Activated T-cell treated with anti-CD3 and anti-CD28 coated beads, Interleukin-2, amount 50 U/mL, for 24 hours (primary cell): ENCODE data around the gene GNAT1.

ENCODE experiments used
- DNase-seq: peaks from one replicate; pipeline ENCODE4 v3.0.0-alpha.2; 2020
- H3K27ac Mint-ChIP-seq: 2 replicates; pipeline ENCODE4 v1.8.0; 2020; ENCODE audit warnings: mild to moderate bottlenecking, mixed read lengths
- H3K27me3 Mint-ChIP-seq: 2 replicates; pipeline ENCODE4 v1.8.0; 2020; ENCODE audit warnings: mixed read lengths
- H3K36me3 Mint-ChIP-seq: 2 replicates; pipeline ENCODE4 v1.8.0; 2020; ENCODE audit warnings: low read depth, mixed read lengths
- H3K4me1 Mint-ChIP-seq: 2 replicates; pipeline ENCODE4 v1.8.0; 2020; ENCODE audit warnings: low read depth, mixed read lengths
- H3K4me3 Mint-ChIP-seq: 2 replicates; pipeline ENCODE4 v1.8.0; 2020; ENCODE audit warnings: mild to moderate bottlenecking, moderate library complexity, mixed read lengths
- H3K9me3 Mint-ChIP-seq: 2 replicates; pipeline ENCODE4 v1.8.0; 2020; ENCODE audit warnings: mixed read lengths

Gene GNAT1

GRCh38 chr3:50167069-50167840 is 24.2 kb upstream of the GNAT1 start:
- no peaks in the 10 kb centered on the region for H3K4me1 Mint-ChIP-seq
- no peak overlapping the region for H3K4me3 Mint-ChIP-seq
- H3K27me3 Mint-ChIP-seq, result no peaks in the 10 kb centered on the region
- no peaks in the 10 kb centered on the region for H3K36me3 Mint-ChIP-seq
- no peak overlapping the region for H3K27ac Mint-ChIP-seq
- DNase-seq, result no peak
- H3K9me3 Mint-ChIP-seq, result no peaks in the 10 kb centered on the region

GRCh38 chr3:50167841-50168209 is 23.6 kb upstream of the GNAT1 start:
- H3K4me1 Mint-ChIP-seq, result no peaks in the 10 kb centered on the region
- no peak for DNase-seq
- H3K27ac Mint-ChIP-seq, result no peak overlapping the region
- H3K9me3 Mint-ChIP-seq, result no peaks in the 10 kb centered on the region
- H3K27me3 Mint-ChIP-seq, result no peaks in the 10 kb centered on the region
- no peaks in the 10 kb centered on the region for H3K36me3 Mint-ChIP-seq
- H3K4me3 Mint-ChIP-seq, result no peak overlapping the region

GRCh38 chr3:50168388-50168787 is 23.0 kb upstream of the GNAT1 start:
- Mint-ChIP-seq H3K4me3 (no peak overlapping the region), H3K27me3 (no peaks in the 10 kb centered on the region), H3K36me3 (no peaks in the 10 kb centered on the region), H3K4me1 (no peaks in the 10 kb centered on the region), H3K9me3 (no peaks in the 10 kb centered on the region), H3K27ac (no peak overlapping the region)
- no peak for DNase-seq

GRCh38 chr3:50168791-50169190 is 22.6 kb upstream of the GNAT1 start:
- no peak overlapping the region for H3K4me3 Mint-ChIP-seq

GRCh38 chr3:50169232-50169832 is 22.1 kb upstream of the GNAT1 start:
- no peak overlapping the region for H3K27ac Mint-ChIP-seq
- H3K27me3 Mint-ChIP-seq, result no peaks in the 10 kb centered on the region
- H3K4me3 Mint-ChIP-seq, result no peak overlapping the region
- H3K9me3 Mint-ChIP-seq, result no peaks in the 10 kb centered on the region
- no peaks in the 10 kb centered on the region for H3K36me3 Mint-ChIP-seq
- DNase-seq, result no peak
- peaks cover 1% of the 10 kb centered on the region for H3K4me1 Mint-ChIP-seq

More at GRCh38 chr3:50168791-50169190, 22.6 kb upstream of the GNAT1 start:
- H3K27ac Mint-ChIP-seq, result no peak overlapping the region
- no peak for DNase-seq
- no peaks in the 10 kb centered on the region for H3K9me3 Mint-ChIP-seq
- no peaks in the 10 kb centered on the region for H3K27me3 Mint-ChIP-seq
- H3K4me1 Mint-ChIP-seq, result peaks cover 1% of the 10 kb centered on the region
- no peaks in the 10 kb centered on the region for H3K36me3 Mint-ChIP-seq

- Mint-ChIP-seq H3K4me3 (no peak overlapping the region), H3K27ac (no peak overlapping the region), H3K27me3 (no peaks in the 10 kb centered on the region), H3K9me3 (no peaks in the 10 kb centered on the region), H3K36me3 (no peaks in the 10 kb centered on the region), H3K4me1 (peaks cover 1% of the 10 kb centered on the region)
- DNase-seq, result no peak
Measured at GRCh38 chr3:50169858-50170257, 21.6 kb upstream of the GNAT1 start.

- Mint-ChIP-seq H3K9me3 (no peaks in the 10 kb centered on the region), H3K27ac (no peak overlapping the region), H3K4me1 (peaks cover 1% of the 10 kb centered on the region), H3K36me3 (no peaks in the 10 kb centered on the region), H3K27me3 (no peaks in the 10 kb centered on the region), H3K4me3 (no peak overlapping the region)
- no peak for DNase-seq
Measured at GRCh38 chr3:50170689-50171088, 20.7 kb upstream of the GNAT1 start.

- no peaks in the 10 kb centered on the region for H3K9me3 Mint-ChIP-seq
- no peak overlapping the region for H3K27ac Mint-ChIP-seq
- peaks cover 1% of the 10 kb centered on the region for H3K4me1 Mint-ChIP-seq
- no peak for DNase-seq
- no peaks in the 10 kb centered on the region for H3K27me3 Mint-ChIP-seq
- no peak overlapping the region for H3K4me3 Mint-ChIP-seq
- no peaks in the 10 kb centered on the region for H3K36me3 Mint-ChIP-seq
Measured at GRCh38 chr3:50171540-50172301, 19.7 kb upstream of the GNAT1 start.

GRCh38 chr3:50172626-50173220 is 18.7 kb upstream of the GNAT1 start:
- Mint-ChIP-seq H3K36me3 (no peaks in the 10 kb centered on the region), H3K27me3 (no peaks in the 10 kb centered on the region), H3K4me1 (peaks cover 1% of the 10 kb centered on the region), H3K27ac (no peak overlapping the region), H3K4me3 (no peak overlapping the region), H3K9me3 (no peaks in the 10 kb centered on the region)
- no peak for DNase-seq

- DNase-seq, result no peak
- Mint-ChIP-seq H3K4me3 (no peak overlapping the region), H3K9me3 (no peaks in the 10 kb centered on the region), H3K27me3 (no peaks in the 10 kb centered on the region), H3K4me1 (peaks cover 1% of the 10 kb centered on the region), H3K27ac (no peak overlapping the region), H3K36me3 (no peaks in the 10 kb centered on the region)
Measured at GRCh38 chr3:50173685-50174516, 17.5 kb upstream of the GNAT1 start.

GRCh38 chr3:50174517-50174895 is 16.9 kb upstream of the GNAT1 start:
- H3K4me3 Mint-ChIP-seq, result no peak overlapping the region
- no peak overlapping the region for H3K27ac Mint-ChIP-seq
- no peaks in the 10 kb centered on the region for H3K36me3 Mint-ChIP-seq
- H3K9me3 Mint-ChIP-seq, result no peaks in the 10 kb centered on the region
- no peaks in the 10 kb centered on the region for H3K27me3 Mint-ChIP-seq
- no peak for DNase-seq
- peaks cover 1% of the 10 kb centered on the region for H3K4me1 Mint-ChIP-seq

- no peak overlapping the region for H3K27ac Mint-ChIP-seq
- no peaks in the 10 kb centered on the region for H3K27me3 Mint-ChIP-seq
- no peak overlapping the region for H3K4me3 Mint-ChIP-seq
- H3K4me1 Mint-ChIP-seq, result peaks cover 1% of the 10 kb centered on the region
- no peak for DNase-seq
- no peaks in the 10 kb centered on the region for H3K36me3 Mint-ChIP-seq
- no peaks in the 10 kb centered on the region for H3K9me3 Mint-ChIP-seq
Measured at GRCh38 chr3:50174947-50175524, 16.4 kb upstream of the GNAT1 start.

GRCh38 chr3:50177346-50177745 is 14.1 kb upstream of the GNAT1 start:
- DNase-seq, result no peak
- Mint-ChIP-seq H3K36me3 (no peaks in the 10 kb centered on the region), H3K27ac (no peak overlapping the region), H3K27me3 (no peaks in the 10 kb centered on the region), H3K9me3 (no peaks in the 10 kb centered on the region), H3K4me1 (peaks cover 1% of the 10 kb centered on the region), H3K4me3 (no peak overlapping the region)

GRCh38 chr3:50179710-50180109 is 11.7 kb upstream of the GNAT1 start:
- Mint-ChIP-seq H3K9me3 (no peaks in the 10 kb centered on the region), H3K27ac (no peak overlapping the region), H3K27me3 (no peaks in the 10 kb centered on the region), H3K4me3 (no peak overlapping the region), H3K4me1 (no peaks in the 10 kb centered on the region), H3K36me3 (no peaks in the 10 kb centered on the region)
- no peak for DNase-seq
